GM23338 (cell line): ENCODE results near the gene PALMD. TPM values are rescaled to one million over a fixed set of nuclear protein-coding genes. Genes with fewer than 3 reads are reported as not detected.

Source experiments
- ATAC-seq: fragments of 200-7000 bp; cut with Tn5 transposase; 3 replicates; pipeline ENCODE4 v1.9.1; 2020
- DNase-seq: peaks from one replicate; pipeline ENCODE4 v3.0.0-alpha.2; 2015; ENCODE audit warnings: low spot score
- H2AFZ ChIP-seq: fragments of 200-600 bp; sonication (generic); 2 replicates; pipeline ENCODE4 v1.8.0; 2016; ENCODE audit warnings: antibody characterized with exemption, mild to moderate bottlenecking, moderate library complexity
- H3F3A ChIP-seq: fragments of 200-600 bp; sonication (generic); replicated peaks from 2 replicates; pipeline ENCODE4 v1.8.0; 2017; ENCODE audit warnings: antibody characterized with exemption, mixed run types, low read depth
- H3K27ac ChIP-seq: fragments of 200-600 bp; sonication (generic); 2 replicates; pipeline ENCODE4 v1.6.1; 2016; ENCODE audit warnings: low read depth
- H3K27me3 ChIP-seq: fragments of 200-600 bp; sonication (generic); 2 replicates; pipeline ENCODE4 v1.8.0; 2016; ENCODE audit warnings: mild to moderate bottlenecking, mixed run types, moderate library complexity; ENCODE audit not compliant: insufficient read depth
- H3K36me3 ChIP-seq: fragments of 200-600 bp; sonication (generic); 2 replicates; pipeline ENCODE4 v1.8.0; 2016; ENCODE audit warnings: mild to moderate bottlenecking; ENCODE audit not compliant: insufficient read depth
- H3K4me1 ChIP-seq: fragments of 200-600 bp; sonication (generic); 2 replicates; pipeline ENCODE4 v1.8.0; 2016; ENCODE audit warnings: mild to moderate bottlenecking, moderate library complexity; ENCODE audit not compliant: insufficient read depth
- H3K4me2 ChIP-seq: fragments of 200-600 bp; sonication (generic); 2 replicates; pipeline ENCODE4 v1.7.1; 2017; ENCODE audit warnings: mixed run types
- H3K4me3 ChIP-seq: fragments of 200-600 bp; sonication (generic); 2 replicates; pipeline ENCODE4 v1.6.1; 2016; ENCODE audit warnings: mixed run types
- H3K79me2 ChIP-seq: fragments of 200-600 bp; sonication (generic); replicated peaks from 2 replicates; pipeline ENCODE4 v1.8.0; 2017; ENCODE audit warnings: mild to moderate bottlenecking; ENCODE audit not compliant: insufficient read depth
- H3K9me2 ChIP-seq: fragments of 200-600 bp; sonication (generic); 2 replicates; pipeline ENCODE4 v1.8.0; 2017; ENCODE audit not compliant: insufficient read depth
- H4K20me1 ChIP-seq: fragments of 200-600 bp; sonication (generic); replicated peaks from 2 replicates; pipeline ENCODE4 v1.8.0; 2017; ENCODE audit warnings: mild to moderate bottlenecking; ENCODE audit not compliant: insufficient read depth
- H3K27ac Mint-ChIP-seq: 2 replicates; pipeline ENCODE4 v1.8.0; 2020; ENCODE audit warnings: inconsistent platforms, mild to moderate bottlenecking, moderate library complexity, mixed read lengths
- H3K27me3 Mint-ChIP-seq: 3 replicates; pipeline ENCODE4 v1.8.0; 2022; ENCODE audit warnings: low read depth, mild to moderate bottlenecking, moderate library complexity, mixed read lengths, inconsistent platforms; ENCODE audit not compliant: insufficient read depth, poor library complexity
- H3K36me3 Mint-ChIP-seq: 3 replicates; pipeline ENCODE4 v1.8.0; 2021; ENCODE audit warnings: low read depth, mild to moderate bottlenecking, inconsistent platforms, moderate library complexity, mixed read lengths
- H3K4me1 Mint-ChIP-seq: 3 replicates; pipeline ENCODE4 v1.8.0; 2020; ENCODE audit warnings: mild to moderate bottlenecking, inconsistent platforms, mixed read lengths
- H3K4me3 Mint-ChIP-seq: 3 replicates; pipeline ENCODE4 v1.8.0; 2021; ENCODE audit warnings: moderate library complexity, mild to moderate bottlenecking, inconsistent platforms, mixed read lengths
- H3K9me3 Mint-ChIP-seq: 3 replicates; pipeline ENCODE4 v1.8.0; 2020; ENCODE audit warnings: moderate library complexity, mild to moderate bottlenecking, inconsistent platforms, mixed read lengths
- CREB1 ChIP-seq: fragments of 250-450 bp; sonication (Bioruptor Pico); IDR thresholded peaks from 2 replicates; pipeline ENCODE4 v1.5.0; 2020; ENCODE audit warnings: low read depth, mild to moderate bottlenecking, moderate library complexity
- EZH2 ChIP-seq: fragments of 200-600 bp; sonication (generic); IDR thresholded peaks from one replicate; pipeline ENCODE4 v1.8.0; 2017; ENCODE audit warnings: antibody characterized with exemption, mild to moderate bottlenecking, low read depth; ENCODE audit not compliant: unreplicated experiment
- JUNB ChIP-seq: IDR thresholded peaks from one replicate; pipeline ENCODE4 v1.6.1; 2016; ENCODE audit warnings: antibody characterized with exemption; ENCODE audit not compliant: unreplicated experiment
- POLR2AphosphoS5 ChIP-seq: IDR thresholded peaks from 2 replicates; pipeline ENCODE4 v1.6.1; 2016; ENCODE audit warnings: antibody characterized with exemption, low read depth
- STAT1 ChIP-seq: IDR thresholded peaks from one replicate; pipeline ENCODE4 v1.6.1; 2016; ENCODE audit warnings: antibody characterized with exemption; ENCODE audit not compliant: unreplicated experiment
- polyA plus RNA-seq: library from polyadenylated mRNA; unstranded; fragments of >200 nt; fragmentation: Nextera tagmentation; extraction: Ambion mirVana; gene quantifications from 2 replicates; pipeline ENCODE4 v1.2.1, GENCODE V29; 2016
- total RNA-seq: library from RNA; depleted of rRNA; stranded (reverse); fragments of >200 nt; shearing (Covaris generic); gene quantifications from 2 replicates; pipeline ENCODE4 v1.2.3, GENCODE V29; 2014
- TF ChIP-seq, protein P1 (sequence below), 2 experiments: fragments of 200-600 bp in 1 of 2; sonication (generic) in 1 of 2; conservative IDR thresholded peaks; 2 replicates each; pipeline versions ENCODE4 v1.5.1 to v1.6.1; 2016 to 2017; ENCODE audit warnings: antibody characterized with exemption in 2 of 2, low read depth in 2 of 2, mild to moderate bottlenecking in 2 of 2, moderate library complexity in 1 of 2
- TF ChIP-seq, protein P2 (sequence below): IDR thresholded peaks from 2 replicates; pipeline ENCODE4 v1.6.1; 2016; ENCODE audit warnings: antibody characterized with exemption
- TF ChIP-seq, protein P3 (sequence below): fragments of 250-450 bp; sonication (Bioruptor Pico); IDR thresholded peaks from 2 replicates; pipeline ENCODE4 v1.5.0; 2020; ENCODE audit warnings: mild to moderate bottlenecking, moderate library complexity
- TF ChIP-seq, protein P4 (sequence below): IDR thresholded peaks from one replicate; pipeline ENCODE4 v1.6.1; 2018; ENCODE audit warnings: antibody characterized with exemption; ENCODE audit not compliant: unreplicated experiment

The PALMD gene
- total and polyA plus RNA-seq, 2 experiments from 2014 or later, result not detected

- TF ChIP-seq, protein P1, sequence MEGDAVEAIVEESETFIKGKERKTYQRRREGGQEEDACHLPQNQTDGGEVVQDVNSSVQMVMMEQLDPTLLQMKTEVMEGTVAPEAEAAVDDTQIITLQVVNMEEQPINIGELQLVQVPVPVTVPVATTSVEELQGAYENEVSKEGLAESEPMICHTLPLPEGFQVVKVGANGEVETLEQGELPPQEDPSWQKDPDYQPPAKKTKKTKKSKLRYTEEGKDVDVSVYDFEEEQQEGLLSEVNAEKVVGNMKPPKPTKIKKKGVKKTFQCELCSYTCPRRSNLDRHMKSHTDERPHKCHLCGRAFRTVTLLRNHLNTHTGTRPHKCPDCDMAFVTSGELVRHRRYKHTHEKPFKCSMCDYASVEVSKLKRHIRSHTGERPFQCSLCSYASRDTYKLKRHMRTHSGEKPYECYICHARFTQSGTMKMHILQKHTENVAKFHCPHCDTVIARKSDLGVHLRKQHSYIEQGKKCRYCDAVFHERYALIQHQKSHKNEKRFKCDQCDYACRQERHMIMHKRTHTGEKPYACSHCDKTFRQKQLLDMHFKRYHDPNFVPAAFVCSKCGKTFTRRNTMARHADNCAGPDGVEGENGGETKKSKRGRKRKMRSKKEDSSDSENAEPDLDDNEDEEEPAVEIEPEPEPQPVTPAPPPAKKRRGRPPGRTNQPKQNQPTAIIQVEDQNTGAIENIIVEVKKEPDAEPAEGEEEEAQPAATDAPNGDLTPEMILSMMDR (conservative IDR thresholded peaks at IDR 0.05; ENCODE audit: low read depth in 2 of 2), result no peak
- TF ChIP-seq, protein P2, sequence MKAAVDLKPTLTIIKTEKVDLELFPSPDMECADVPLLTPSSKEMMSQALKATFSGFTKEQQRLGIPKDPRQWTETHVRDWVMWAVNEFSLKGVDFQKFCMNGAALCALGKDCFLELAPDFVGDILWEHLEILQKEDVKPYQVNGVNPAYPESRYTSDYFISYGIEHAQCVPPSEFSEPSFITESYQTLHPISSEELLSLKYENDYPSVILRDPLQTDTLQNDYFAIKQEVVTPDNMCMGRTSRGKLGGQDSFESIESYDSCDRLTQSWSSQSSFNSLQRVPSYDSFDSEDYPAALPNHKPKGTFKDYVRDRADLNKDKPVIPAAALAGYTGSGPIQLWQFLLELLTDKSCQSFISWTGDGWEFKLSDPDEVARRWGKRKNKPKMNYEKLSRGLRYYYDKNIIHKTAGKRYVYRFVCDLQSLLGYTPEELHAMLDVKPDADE, result no peak
Observed at GRCh38 chr1:99639945-99640344, 6.0 kb upstream of the PALMD start (continued).

- Mint-ChIP-seq H3K27ac (no peak overlapping the region), H3K9me3 (no peaks in the 10 kb centered on the region), H3K36me3 (no peaks in the 10 kb centered on the region), H3K27me3 (no peaks in the 10 kb centered on the region), H3K4me1 (peaks cover 10% of the 10 kb centered on the region), H3K4me3 (no peak overlapping the region)
- DNase-seq, result no peak
- H3F3A ChIP-seq, result no peaks in the 10 kb centered on the region
- H3K27ac ChIP-seq, result no peak overlapping the region
- H3K4me1 ChIP-seq, result peaks cover 7% of the 10 kb centered on the region
- no peaks in the 10 kb centered on the region for H3K79me2 ChIP-seq
- no peaks in the 10 kb centered on the region for H4K20me1 ChIP-seq
- no peaks in the 10 kb centered on the region for H3K27me3 ChIP-seq
- H3K4me3 ChIP-seq, result no peak overlapping the region
- H2AFZ ChIP-seq, result no peak overlapping the region
- H3K9me2 ChIP-seq, result no peaks in the 10 kb centered on the region
- H3K36me3 ChIP-seq, result no peaks in the 10 kb centered on the region
- ATAC-seq, result no peak
- no peak overlapping the region for H3K4me2 ChIP-seq
- TF ChIP-seq POLR2AphosphoS5 (no peak), EZH2 (no peak), JUNB (no peak), STAT1 (no peak), CREB1 (CRISPR knock-in tag) (no peak)
- TF ChIP-seq, protein P1 (conservative IDR thresholded peaks at IDR 0.05; ENCODE audit: low read depth in 2 of 2), result no peak
- TF ChIP-seq, protein P3, sequence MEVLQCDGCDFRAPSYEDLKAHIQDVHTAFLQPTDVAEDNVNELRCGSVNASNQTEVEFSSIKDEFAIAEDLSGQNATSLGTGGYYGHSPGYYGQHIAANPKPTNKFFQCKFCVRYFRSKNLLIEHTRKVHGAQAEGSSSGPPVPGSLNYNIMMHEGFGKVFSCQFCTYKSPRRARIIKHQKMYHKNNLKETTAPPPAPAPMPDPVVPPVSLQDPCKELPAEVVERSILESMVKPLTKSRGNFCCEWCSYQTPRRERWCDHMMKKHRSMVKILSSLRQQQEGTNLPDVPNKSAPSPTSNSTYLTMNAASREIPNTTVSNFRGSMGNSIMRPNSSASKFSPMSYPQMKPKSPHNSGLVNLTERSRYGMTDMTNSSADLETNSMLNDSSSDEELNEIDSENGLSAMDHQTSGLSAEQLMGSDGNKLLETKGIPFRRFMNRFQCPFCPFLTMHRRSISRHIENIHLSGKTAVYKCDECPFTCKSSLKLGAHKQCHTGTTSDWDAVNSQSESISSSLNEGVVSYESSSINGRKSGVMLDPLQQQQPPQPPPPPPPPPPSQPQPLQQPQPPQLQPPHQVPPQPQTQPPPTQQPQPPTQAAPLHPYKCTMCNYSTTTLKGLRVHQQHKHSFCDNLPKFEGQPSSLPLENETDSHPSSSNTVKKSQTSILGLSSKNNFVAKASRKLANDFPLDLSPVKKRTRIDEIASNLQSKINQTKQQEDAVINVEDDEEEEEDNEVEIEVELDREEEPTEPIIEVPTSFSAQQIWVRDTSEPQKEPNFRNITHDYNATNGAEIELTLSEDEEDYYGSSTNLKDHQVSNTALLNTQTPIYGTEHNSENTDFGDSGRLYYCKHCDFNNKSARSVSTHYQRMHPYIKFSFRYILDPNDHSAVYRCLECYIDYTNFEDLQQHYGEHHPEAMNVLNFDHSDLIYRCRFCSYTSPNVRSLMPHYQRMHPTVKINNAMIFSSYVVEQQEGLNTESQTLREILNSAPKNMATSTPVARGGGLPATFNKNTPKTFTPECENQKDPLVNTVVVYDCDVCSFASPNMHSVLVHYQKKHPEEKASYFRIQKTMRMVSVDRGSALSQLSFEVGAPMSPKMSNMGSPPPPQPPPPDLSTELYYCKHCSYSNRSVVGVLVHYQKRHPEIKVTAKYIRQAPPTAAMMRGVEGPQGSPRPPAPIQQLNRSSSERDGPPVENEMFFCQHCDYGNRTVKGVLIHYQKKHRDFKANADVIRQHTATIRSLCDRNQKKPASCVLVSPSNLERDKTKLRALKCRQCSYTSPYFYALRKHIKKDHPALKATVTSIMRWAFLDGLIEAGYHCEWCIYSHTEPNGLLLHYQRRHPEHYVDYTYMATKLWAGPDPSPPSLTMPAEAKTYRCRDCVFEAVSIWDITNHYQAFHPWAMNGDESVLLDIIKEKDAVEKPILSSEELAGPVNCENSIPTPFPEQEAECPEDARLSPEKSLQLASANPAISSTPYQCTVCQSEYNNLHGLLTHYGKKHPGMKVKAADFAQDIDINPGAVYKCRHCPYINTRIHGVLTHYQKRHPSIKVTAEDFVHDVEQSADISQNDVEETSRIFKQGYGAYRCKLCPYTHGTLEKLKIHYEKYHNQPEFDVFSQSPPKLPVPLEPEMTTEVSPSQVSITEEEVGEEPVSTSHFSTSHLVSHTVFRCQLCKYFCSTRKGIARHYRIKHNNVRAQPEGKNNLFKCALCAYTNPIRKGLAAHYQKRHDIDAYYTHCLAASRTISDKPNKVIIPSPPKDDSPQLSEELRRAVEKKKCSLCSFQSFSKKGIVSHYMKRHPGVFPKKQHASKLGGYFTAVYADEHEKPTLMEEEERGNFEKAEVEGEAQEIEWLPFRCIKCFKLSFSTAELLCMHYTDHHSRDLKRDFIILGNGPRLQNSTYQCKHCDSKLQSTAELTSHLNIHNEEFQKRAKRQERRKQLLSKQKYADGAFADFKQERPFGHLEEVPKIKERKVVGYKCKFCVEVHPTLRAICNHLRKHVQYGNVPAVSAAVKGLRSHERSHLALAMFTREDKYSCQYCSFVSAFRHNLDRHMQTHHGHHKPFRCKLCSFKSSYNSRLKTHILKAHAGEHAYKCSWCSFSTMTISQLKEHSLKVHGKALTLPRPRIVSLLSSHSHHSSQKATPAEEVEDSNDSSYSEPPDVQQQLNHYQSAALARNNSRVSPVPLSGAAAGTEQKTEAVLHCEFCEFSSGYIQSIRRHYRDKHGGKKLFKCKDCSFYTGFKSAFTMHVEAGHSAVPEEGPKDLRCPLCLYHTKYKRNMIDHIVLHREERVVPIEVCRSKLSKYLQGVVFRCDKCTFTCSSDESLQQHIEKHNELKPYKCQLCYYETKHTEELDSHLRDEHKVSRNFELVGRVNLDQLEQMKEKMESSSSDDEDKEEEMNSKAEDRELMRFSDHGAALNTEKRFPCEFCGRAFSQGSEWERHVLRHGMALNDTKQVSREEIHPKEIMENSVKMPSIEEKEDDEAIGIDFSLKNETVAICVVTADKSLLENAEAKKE, result no peak
- TF ChIP-seq, protein P4, sequence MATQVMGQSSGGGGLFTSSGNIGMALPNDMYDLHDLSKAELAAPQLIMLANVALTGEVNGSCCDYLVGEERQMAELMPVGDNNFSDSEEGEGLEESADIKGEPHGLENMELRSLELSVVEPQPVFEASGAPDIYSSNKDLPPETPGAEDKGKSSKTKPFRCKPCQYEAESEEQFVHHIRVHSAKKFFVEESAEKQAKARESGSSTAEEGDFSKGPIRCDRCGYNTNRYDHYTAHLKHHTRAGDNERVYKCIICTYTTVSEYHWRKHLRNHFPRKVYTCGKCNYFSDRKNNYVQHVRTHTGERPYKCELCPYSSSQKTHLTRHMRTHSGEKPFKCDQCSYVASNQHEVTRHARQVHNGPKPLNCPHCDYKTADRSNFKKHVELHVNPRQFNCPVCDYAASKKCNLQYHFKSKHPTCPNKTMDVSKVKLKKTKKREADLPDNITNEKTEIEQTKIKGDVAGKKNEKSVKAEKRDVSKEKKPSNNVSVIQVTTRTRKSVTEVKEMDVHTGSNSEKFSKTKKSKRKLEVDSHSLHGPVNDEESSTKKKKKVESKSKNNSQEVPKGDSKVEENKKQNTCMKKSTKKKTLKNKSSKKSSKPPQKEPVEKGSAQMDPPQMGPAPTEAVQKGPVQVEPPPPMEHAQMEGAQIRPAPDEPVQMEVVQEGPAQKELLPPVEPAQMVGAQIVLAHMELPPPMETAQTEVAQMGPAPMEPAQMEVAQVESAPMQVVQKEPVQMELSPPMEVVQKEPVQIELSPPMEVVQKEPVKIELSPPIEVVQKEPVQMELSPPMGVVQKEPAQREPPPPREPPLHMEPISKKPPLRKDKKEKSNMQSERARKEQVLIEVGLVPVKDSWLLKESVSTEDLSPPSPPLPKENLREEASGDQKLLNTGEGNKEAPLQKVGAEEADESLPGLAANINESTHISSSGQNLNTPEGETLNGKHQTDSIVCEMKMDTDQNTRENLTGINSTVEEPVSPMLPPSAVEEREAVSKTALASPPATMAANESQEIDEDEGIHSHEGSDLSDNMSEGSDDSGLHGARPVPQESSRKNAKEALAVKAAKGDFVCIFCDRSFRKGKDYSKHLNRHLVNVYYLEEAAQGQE, result no peak
Observed at GRCh38 chr1:99640672-99641071, 5.2 kb upstream of the PALMD start.
